Lower leg skin (tissue), 4 donors: ENCODE results near the gene ABCC4. TPM values are rescaled to one million over a fixed set of nuclear protein-coding genes. Genes with fewer than 3 reads are reported as not detected.

Experiments
- DNase-seq, 2 donors: peaks; one replicate each; pipeline ENCODE4 v3.0.0-alpha.2; 2019; ENCODE audit warnings: low spot score in 2 of 2
- H3K4me3 ChIP-seq: fragments of 200-600 bp; sonication (generic); 2 replicates; pipeline ENCODE4 v1.5.1; 2017; ENCODE audit warnings: mild to moderate bottlenecking, low read depth; ENCODE audit not compliant: poor library complexity, severe bottlenecking
- POLR2A ChIP-seq, 2 donors: fragments of 450-650 bp; IDR thresholded peaks; one replicate each; pipeline ENCODE4 v1.6.1; 2016 to 2017; ENCODE audit warnings: antibody characterized with exemption in 2 of 2, mild to moderate bottlenecking in 1 of 2, moderate library complexity in 1 of 2
- WGBS, 2 donors: methylation state at CpG; one replicate each; pipeline ENCODE4 v1.1.5; 2018; 5-methylcytosine and 5-hydroxymethylcytosine counted together
- intact Hi-C: fragments of 100-400 bp; cut with DNase I; formaldehyde crosslinking; loops from one replicate; pipeline ENCODE4 v1.15.0; 2023; ENCODE audit warnings: low total_unique reads
- total RNA-seq, 4 donors: library from RNA; depleted of rRNA; stranded (reverse); fragments of >200 nt; gene quantifications; one replicate each; pipeline ENCODE4 v1.1.0, GENCODE V29; 2016
- TF ChIP-seq, protein P1 (sequence below), 3 donors: fragments of 450-650 bp; IDR thresholded peaks; one replicate each; pipeline ENCODE4 v1.5.1; 2016; ENCODE audit warnings: antibody characterized with exemption in 3 of 3, mild to moderate bottlenecking in 3 of 3, moderate library complexity in 2 of 3

Gene ABCC4
- total RNA-seq, 4 donors from 2014 or later = 5.1 to 30.9 (median 11.1) TPM

DNA sequence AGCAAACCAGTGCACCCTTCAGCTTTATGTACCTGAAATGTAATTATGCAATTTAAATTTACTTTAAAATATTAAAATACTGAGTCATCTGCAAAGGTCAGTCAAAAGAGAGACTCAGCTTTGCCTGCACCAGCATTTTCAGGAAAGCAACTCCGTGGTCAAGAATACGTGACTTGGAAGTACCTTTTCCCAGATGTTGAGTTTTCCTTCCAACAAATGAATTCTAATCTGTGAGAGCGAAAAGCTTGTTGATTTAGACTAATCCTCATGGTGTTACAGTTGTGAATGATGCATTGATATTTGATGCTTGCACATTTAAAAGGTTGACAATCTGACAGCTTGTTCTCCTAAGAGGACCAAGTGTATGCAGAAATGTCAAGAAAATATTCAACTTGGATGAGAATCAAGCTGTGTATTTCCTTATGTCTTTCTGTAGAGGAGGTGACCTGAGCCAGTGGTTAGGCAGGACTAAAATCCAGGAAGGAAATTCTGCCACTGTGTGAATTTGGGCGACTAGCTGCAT lies 270.4 kb downstream of the ABCC4 start:
- TF ChIP-seq, protein P1, sequence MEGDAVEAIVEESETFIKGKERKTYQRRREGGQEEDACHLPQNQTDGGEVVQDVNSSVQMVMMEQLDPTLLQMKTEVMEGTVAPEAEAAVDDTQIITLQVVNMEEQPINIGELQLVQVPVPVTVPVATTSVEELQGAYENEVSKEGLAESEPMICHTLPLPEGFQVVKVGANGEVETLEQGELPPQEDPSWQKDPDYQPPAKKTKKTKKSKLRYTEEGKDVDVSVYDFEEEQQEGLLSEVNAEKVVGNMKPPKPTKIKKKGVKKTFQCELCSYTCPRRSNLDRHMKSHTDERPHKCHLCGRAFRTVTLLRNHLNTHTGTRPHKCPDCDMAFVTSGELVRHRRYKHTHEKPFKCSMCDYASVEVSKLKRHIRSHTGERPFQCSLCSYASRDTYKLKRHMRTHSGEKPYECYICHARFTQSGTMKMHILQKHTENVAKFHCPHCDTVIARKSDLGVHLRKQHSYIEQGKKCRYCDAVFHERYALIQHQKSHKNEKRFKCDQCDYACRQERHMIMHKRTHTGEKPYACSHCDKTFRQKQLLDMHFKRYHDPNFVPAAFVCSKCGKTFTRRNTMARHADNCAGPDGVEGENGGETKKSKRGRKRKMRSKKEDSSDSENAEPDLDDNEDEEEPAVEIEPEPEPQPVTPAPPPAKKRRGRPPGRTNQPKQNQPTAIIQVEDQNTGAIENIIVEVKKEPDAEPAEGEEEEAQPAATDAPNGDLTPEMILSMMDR (IDR thresholded peaks at IDR 0.05) = no peak
- H3K4me3 ChIP-seq = no peak overlapping the region
- no peak for DNase-seq
- WGBS, 2 donors = 86 to 94% methylated on average over 4 of the region's 4 CpGs
- intact Hi-C loops = no loop called here

DNA sequence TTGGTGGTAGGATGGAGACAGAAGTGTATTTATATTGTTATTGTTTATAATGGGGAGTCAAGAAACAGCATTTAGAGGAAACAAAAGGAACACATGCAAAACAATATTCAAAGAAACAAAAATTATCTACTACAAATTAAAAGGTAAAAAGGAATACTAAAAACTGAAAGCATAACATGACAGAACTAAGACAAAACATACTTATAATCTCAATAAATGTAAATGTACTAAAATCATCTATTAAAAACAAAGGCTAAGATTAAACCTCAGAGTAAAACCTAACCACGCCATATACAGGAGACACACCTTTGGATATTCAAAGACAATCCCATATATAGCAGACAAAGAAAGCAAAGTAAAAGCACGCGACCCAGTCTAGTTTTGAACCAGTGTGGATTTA lies 273.6 kb downstream of the ABCC4 start:
- 94 to 98% methylated on average over 3 of the region's 3 CpGs for WGBS, 2 donors
- DNase-seq = no peak
- intact Hi-C loops = no loop called here
- no peak overlapping the region for H3K4me3 ChIP-seq
- TF ChIP-seq, protein P1 (IDR thresholded peaks at IDR 0.05) = no peak
- no peak for TF ChIP-seq POLR2A (IDR thresholded peaks at IDR 0.05)

DNA sequence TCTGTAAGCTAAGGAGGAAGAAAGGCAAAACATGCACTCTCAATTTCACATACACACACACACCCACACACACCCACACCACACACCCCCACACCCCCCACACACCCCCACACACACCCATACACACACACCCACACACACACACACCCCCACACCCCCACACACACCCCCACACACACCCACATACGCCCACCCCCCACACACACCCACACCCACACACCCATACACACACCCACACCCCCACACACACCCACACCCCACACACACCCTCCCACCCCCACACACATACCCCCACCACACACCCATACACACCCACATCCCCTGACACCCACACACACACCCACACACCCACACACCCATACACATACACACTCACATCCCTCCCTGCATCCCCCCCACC lies 276.1 kb downstream of the ABCC4 start:
- no peak overlapping the region for H3K4me3 ChIP-seq
- no peak for TF ChIP-seq POLR2A (IDR thresholded peaks at IDR 0.05)
- TF ChIP-seq, protein P1 (IDR thresholded peaks at IDR 0.05) = no peak
- 75% methylated on average over 1 of the region's 1 CpG; no CpG with 5 or more reads in 1 of the 2 donors for WGBS, 2 donors
- DNase-seq = no peak
- intact Hi-C loops = no loop called here

DNA sequence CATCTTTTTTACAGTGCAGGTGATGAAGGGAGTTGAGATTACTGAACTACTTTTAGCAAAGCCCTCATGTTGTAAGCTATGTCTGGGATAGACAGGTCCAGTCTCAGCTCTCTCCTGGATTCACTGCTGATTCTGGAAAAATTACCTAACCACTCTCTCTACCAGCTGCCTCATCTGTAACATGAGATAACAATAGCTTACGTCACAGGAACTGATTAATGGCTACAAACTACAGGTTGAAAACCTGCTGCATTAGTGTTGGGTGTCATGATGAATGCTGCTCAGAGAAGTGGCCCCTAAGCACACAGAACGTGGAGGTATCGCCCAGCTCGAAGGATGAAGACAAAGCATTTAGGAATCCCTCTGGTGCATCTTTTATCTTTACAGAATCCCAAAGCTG lies 277.8 kb downstream of the ABCC4 start:
- no peak for DNase-seq
- no peak for TF ChIP-seq POLR2A (IDR thresholded peaks at IDR 0.05)
- TF ChIP-seq, protein P1 (IDR thresholded peaks at IDR 0.05) = no peak
- intact Hi-C loops = no loop called here
- no peak overlapping the region for H3K4me3 ChIP-seq
- WGBS, 2 donors = 43 to 66% methylated on average over 4 of the region's 4 CpGs

DNA sequence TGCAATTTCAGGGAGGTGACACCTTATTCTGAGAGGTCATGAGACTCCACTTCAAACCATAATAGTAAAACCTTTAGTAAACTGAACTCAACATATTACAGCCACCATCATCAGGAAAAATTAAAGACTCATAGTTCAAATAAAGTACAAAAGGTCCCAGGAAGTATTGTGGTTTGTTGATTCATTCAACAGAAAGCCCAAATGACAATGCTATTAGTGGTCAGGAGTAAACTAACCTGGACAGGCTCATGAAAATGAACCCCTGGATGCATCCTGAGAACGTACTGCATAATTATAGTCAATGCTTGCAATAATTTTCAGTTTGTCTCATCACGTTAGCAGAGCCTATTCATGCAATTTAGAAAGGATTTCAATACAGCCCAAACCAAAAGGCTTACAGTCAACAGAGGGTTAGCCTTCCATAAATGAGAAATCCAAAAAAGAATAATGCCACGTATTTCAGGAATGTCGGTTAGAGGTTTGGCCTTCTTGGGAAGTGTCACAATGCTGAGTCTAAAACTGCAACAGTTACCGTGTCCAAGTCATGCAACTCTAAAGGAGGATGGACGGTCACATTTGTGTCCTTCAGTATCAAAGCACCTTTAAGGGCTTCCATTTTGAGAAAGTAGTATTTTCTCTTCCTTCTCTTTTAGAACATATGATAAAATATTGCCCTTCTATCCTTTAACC lies 280.8 kb downstream of the ABCC4 start:
- 93 to 95% methylated on average over 6 of the region's 6 CpGs for whole genome bisulfite sequencing, 2 donors
- intact Hi-C loops = no loop called here
- TF ChIP-seq, protein P1 (IDR thresholded peaks at IDR 0.05) = no peak
- TF ChIP-seq POLR2A (IDR thresholded peaks at IDR 0.05) = no peak
- no peak for DNase-seq
- H3K4me3 ChIP-seq = no peak overlapping the region

DNA sequence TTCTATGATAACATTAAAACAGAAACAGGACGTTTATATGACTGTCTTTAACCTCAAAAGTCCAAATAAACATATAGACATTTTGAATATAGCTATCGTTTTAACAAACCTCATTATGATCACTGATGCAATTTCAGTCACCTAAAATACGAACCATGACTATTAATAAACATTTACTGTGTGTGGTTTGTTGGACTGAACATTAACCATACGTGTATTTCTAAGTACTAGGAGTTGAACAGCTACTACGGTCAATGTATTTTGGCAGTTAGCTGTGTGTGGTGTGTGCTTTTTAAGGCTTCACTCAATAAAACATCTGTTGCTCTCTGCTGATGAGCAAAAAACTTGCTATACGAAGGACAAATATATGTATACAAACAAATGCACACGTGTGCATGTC lies 281.4 kb downstream of the ABCC4 start:
- WGBS, 2 donors = 70 to 77% methylated on average over 7 of the region's 7 CpGs
- no peak for DNase-seq
- intact Hi-C loops = no loop called here

More for the DNA sequence above, 281.4 kb downstream of the ABCC4 start:
- no peak overlapping the region for H3K4me3 ChIP-seq
- TF ChIP-seq, protein P1 (IDR thresholded peaks at IDR 0.05) = no peak
- TF ChIP-seq POLR2A (IDR thresholded peaks at IDR 0.05) = no peak
